ENCODE data around the gene PPP2R5E. TPM values are rescaled to one million over a fixed set of nuclear protein-coding genes. Genes with fewer than 3 reads are reported as not detected.
A peak's percentile ranks its signal among the peaks of the same experiment; 100 is the strongest.

Gene PPP2R5E
- total and polyA plus RNA-seq, 2 of the 8 experiments (the other 6 are each of a cell fraction or from before 2014, with no cell fraction given): 6.8 to 64.6 TPM

GRCh38 chr14:63405715-63406114 lies 137.5 kb downstream of the PPP2R5E start:
- no peak overlapping the region; a peak in 1 of 4 replicates for H3K4me2 ChIP-seq (ENCODE audit: insufficient read depth in 1 of 2, low read depth in 2 of 2, low read length in 2 of 2)
- CTCF ChIA-PET (ENCODE audit: partially characterized antibody): no interaction called here
- no peak for TF ChIP-seq CHD1 (IDR thresholded peaks at IDR 0.05; ENCODE audit: low read depth, low read length)
- no peak for TF ChIP-seq JUN (IDR thresholded peaks at IDR 0.05; ENCODE audit: low read depth, low read length)
- TF ChIP-seq HDAC6 (IDR thresholded peaks at IDR 0.05; ENCODE audit: low read depth, low read length): no peak
- TF ChIP-seq E2F6 (IDR thresholded peaks at IDR 0.05): no peak
- TF ChIP-seq SP4 (IDR thresholded peaks at IDR 0.05; ENCODE audit: low read length): no peak
- no peak for TF ChIP-seq CBX8 (IDR thresholded peaks at IDR 0.05; ENCODE audit: borderline replicate concordance, low read depth, low read length)
- no peak for TF ChIP-seq TEAD4 (IDR thresholded peaks at IDR 0.05; ENCODE audit: low read depth, low read length)
- TF ChIP-seq POU5F1 (IDR thresholded peaks at IDR 0.05; ENCODE audit: low read depth, low read length): no peak
- no peak for TF ChIP-seq CTBP2 (IDR thresholded peaks at IDR 0.05; ENCODE audit: borderline replicate concordance, insufficient read depth, insufficient read length, low read length)
- no peak for TF ChIP-seq POLR2AphosphoS5 (IDR thresholded peaks at IDR 0.05; ENCODE audit: low read depth, low read length)
- TF ChIP-seq RAD21 (IDR thresholded peaks at IDR 0.05 in 1 of 2, conservative IDR thresholded peaks at IDR 0.05 in 1 of 2; ENCODE audit: low read depth in 2 of 2, low read length in 2 of 2): no peak
- TF ChIP-seq RNF2 (IDR thresholded peaks at IDR 0.05; ENCODE audit: borderline replicate concordance, low read depth, low read length, missing control alignments, poor library complexity, severe bottlenecking): no peak
- no peak for TF ChIP-seq CHD2 (IDR thresholded peaks at IDR 0.05; ENCODE audit: low read length)
- no peak for TF ChIP-seq SRF (IDR thresholded peaks at IDR 0.05; ENCODE audit: low read depth, low read length)
- no peak for TF ChIP-seq RXRA (IDR thresholded peaks at IDR 0.05; ENCODE audit: insufficient read depth, low read depth, low read length)

More at GRCh38 chr14:63405715-63406114, 137.5 kb downstream of the PPP2R5E start:
- H2BK12ac ChIP-seq (ENCODE audit: low read depth, low read length): no peak overlapping the region
- no peak overlapping the region for H2BK120ac ChIP-seq (replicated peaks; ENCODE audit: low read depth, low read length)
- H2BK15ac ChIP-seq (ENCODE audit: low read length): no peak overlapping the region
- H3K9ac ChIP-seq (replicated peaks in 1 of 4; ENCODE audit: extremely low read depth in 1 of 4, low read depth in 3 of 4, low read length in 3 of 4): no peak overlapping the region
- peaks cover 0 to 8% of the 10 kb centered on the region in 2 experiments; a peak in 1 of 4 replicates for H3K79me2 ChIP-seq (ENCODE audit: control insufficient read depth in 1 of 2, insufficient read depth in 2 of 2, low read length in 2 of 2)
- H4K8ac ChIP-seq (ENCODE audit: extremely low read depth, insufficient read depth, low read length): no peak overlapping the region
- POLR2A ChIA-PET (ENCODE audit: partially characterized antibody): no interaction called here
- H3K27me3 ChIP-seq (replicated peaks in 1 of 4; ENCODE audit: control insufficient read depth in 3 of 4, extremely low read depth in 1 of 4, insufficient read depth in 3 of 4, low read length in 3 of 4): no peaks in the 10 kb centered on the region; a peak in 1 of 7 replicates
- no peak overlapping the region for H3K27ac ChIP-seq (ENCODE audit: low read depth, low read length)
- no peak overlapping the region for H2BK20ac ChIP-seq (ENCODE audit: low read length)
- H3K4ac ChIP-seq (replicated peaks; ENCODE audit: insufficient read length, low read depth, low read length): no peak overlapping the region
- no peak overlapping the region for H3K23ac ChIP-seq (ENCODE audit: insufficient read length)
- no peaks in the 10 kb centered on the region for H3K23me2 ChIP-seq (ENCODE audit: low read depth, low read length)
- H3K9me3 ChIP-seq (ENCODE audit: insufficient read depth in 2 of 2, low read depth in 1 of 2, low read length in 1 of 2): no peaks in the 10 kb centered on the region
- no peak overlapping the region for H3K4me3 ChIP-seq (ENCODE audit: extremely low read depth in 1 of 4, insufficient read depth in 2 of 4, low read depth in 3 of 4, low read length in 4 of 4)
- H3K18ac ChIP-seq (ENCODE audit: extremely low read depth, low read length): no peak overlapping the region
- H3K56ac ChIP-seq (replicated peaks; ENCODE audit: insufficient read length, low read depth, low read length): no peak overlapping the region
- peaks cover 0 to 9% (median 5%) of the 10 kb centered on the region in 4 experiments; a peak in 3 of 7 replicates for H3K4me1 ChIP-seq (replicated peaks in 1 of 4; ENCODE audit: control insufficient read depth in 3 of 4, insufficient read depth in 4 of 4, low read length in 3 of 4)
- H4K20me1 ChIP-seq (replicated peaks in 1 of 2; ENCODE audit: control insufficient read depth in 1 of 2, insufficient read depth in 2 of 2, low read length in 2 of 2): no peaks in the 10 kb centered on the region
- no peaks in the 10 kb centered on the region; the same call in 1 of the 2 replicates for H3K79me1 ChIP-seq (ENCODE audit: low read depth, low read length)
- H3K36me3 ChIP-seq (ENCODE audit: control insufficient read depth in 2 of 4, insufficient read depth in 4 of 4, low read length in 3 of 4): no peaks in the 10 kb centered on the region; a peak in 1 of 8 replicates
- DNase-seq (ENCODE audit: low read depth in 1 of 2, low spot score in 2 of 2) (no peak), FAIRE-seq (peak; percentile 7)
- H4K5ac ChIP-seq (ENCODE audit: insufficient read length, low read depth, low read length): no peak overlapping the region
- H3K14ac ChIP-seq (ENCODE audit: insufficient read length): no peak overlapping the region
- no peak overlapping the region for H2AFZ ChIP-seq (ENCODE audit: low read length)
- H4K91ac ChIP-seq (replicated peaks; ENCODE audit: insufficient read length, low read length): no peak overlapping the region
- no peak overlapping the region for H2BK5ac ChIP-seq (ENCODE audit: low read depth, low read length)
- no peak overlapping the region for H2AK5ac ChIP-seq (ENCODE audit: low read depth, low read length)

Data from H1 (cell line).